Rectal smooth muscle tissue (tissue), 1 donor: Measurements from ENCODE around the gene MSLN.

Source experiments
- H3K27ac ChIP-seq: one replicate; pipeline ENCODE4 v1.7.0; 2013; ENCODE audit warnings: low read depth, low read length, inconsistent platforms
- H3K27me3 ChIP-seq: one replicate; pipeline ENCODE4 v1.7.0; 2013; ENCODE audit warnings: low read length; ENCODE audit not compliant: control insufficient read depth, insufficient read depth
- H3K36me3 ChIP-seq: one replicate; pipeline ENCODE4 v1.7.0; 2013; ENCODE audit warnings: low read length; ENCODE audit not compliant: control insufficient read depth, insufficient read depth
- H3K4me1 ChIP-seq: one replicate; pipeline ENCODE4 v1.7.0; 2013; ENCODE audit warnings: low read length; ENCODE audit not compliant: control insufficient read depth, insufficient read depth
- H3K4me3 ChIP-seq: one replicate; pipeline ENCODE4 v1.7.0; 2013; ENCODE audit warnings: low read length
- H3K9ac ChIP-seq: one replicate; pipeline ENCODE4 v1.7.0; 2013; ENCODE audit warnings: low read length

The MSLN gene

GRCh38 chr16:725463-726187 lies 34.9 kb upstream of the MSLN start:
- Histone ChIP-seq H3K4me1 (no peaks in the 10 kb centered on the region), H3K27me3 (peaks cover 17% of the 10 kb centered on the region), H3K9ac (no peak overlapping the region), H3K4me3 (peak overlapping the region; percentile 40), H3K36me3 (no peaks in the 10 kb centered on the region), H3K27ac (no peak overlapping the region)

GRCh38 chr16:726188-726437 lies 34.4 kb upstream of the MSLN start:
- Histone ChIP-seq H3K4me1 (no peaks in the 10 kb centered on the region), H3K27ac (no peak overlapping the region), H3K36me3 (no peaks in the 10 kb centered on the region), H3K9ac (no peak overlapping the region), H3K27me3 (peaks cover 17% of the 10 kb centered on the region), H3K4me3 (peak overlapping the region; percentile 40)

GRCh38 chr16:726438-727290 lies 33.9 kb upstream of the MSLN start, which contains the start of the genes CCDC78 and HAGHL:
Gene CCDC78 (minus strand): TSS chr16:726443. CDS start chr16:726367, 76 bp downstream.
Gene HAGHL (plus strand): TSS chr16:727106. CDS start chr16:727510, 404 bp downstream.
- peak within 1 kb of the TSS; percentile 59 for H3K4me3 ChIP-seq
- no peak within 1 kb of the TSS for H3K9ac ChIP-seq
- no peaks in the 10 kb centered on the region for H3K4me1 ChIP-seq
- H3K27ac ChIP-seq = no peak within 1 kb of the TSS
- no peaks in the 10 kb centered on the region for H3K36me3 ChIP-seq
- H3K27me3 ChIP-seq = peaks cover 17% of the 10 kb centered on the region

GRCh38 chr16:727291-727977 lies 33.1 kb upstream of the MSLN start:
- H3K36me3 ChIP-seq = no peaks in the 10 kb centered on the region
- peaks cover 17% of the 10 kb centered on the region for H3K27me3 ChIP-seq
- peak overlapping the region; percentile 59 for H3K4me3 ChIP-seq
- H3K4me1 ChIP-seq = no peaks in the 10 kb centered on the region
- H3K9ac ChIP-seq = no peak overlapping the region
- no peak overlapping the region for H3K27ac ChIP-seq

DNA sequence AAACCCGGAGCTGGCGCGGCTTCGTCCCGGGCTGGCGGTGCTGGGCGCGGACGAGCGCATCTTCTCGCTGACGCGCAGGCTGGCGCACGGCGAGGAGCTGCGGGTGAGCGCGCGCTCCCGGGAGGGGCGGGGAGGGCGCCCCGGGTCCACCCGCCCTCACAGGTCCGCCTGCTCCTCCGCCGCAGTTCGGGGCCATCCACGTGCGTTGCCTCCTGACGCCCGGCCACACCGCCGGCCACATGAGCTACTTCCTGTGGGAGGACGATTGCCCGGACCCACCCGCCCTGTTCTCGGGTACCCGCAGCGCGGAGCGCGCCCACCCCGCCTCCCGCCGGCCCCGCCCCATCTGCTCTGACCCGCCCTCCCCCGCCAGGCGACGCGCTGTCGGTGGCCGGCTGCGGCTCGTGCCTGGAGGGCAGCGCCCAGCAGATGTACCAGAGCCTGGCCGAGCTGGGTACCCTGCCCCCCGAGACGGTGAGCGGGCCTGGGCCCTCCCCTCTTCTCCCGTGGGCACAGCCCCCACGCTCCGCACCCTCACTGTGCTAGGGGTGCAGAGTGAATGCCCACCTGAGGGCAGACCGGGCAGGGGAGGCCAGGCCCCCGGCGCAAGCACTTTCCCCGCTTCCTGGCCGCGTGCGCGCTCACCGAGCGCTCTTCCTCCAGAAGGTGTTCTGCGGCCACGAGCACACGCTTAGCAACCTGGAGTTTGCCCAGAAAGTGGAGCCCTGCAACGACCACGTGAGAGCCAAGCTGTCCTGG lies 32.2 kb upstream of the MSLN start:
- Histone ChIP-seq H3K27me3 (peaks cover 17% of the 10 kb centered on the region), H3K4me3 (peak overlapping the region; percentile 59)

GRCh38 chr16:728890-729744 lies 31.4 kb upstream of the MSLN start:
- Histone ChIP-seq H3K9ac (no peak overlapping the region), H3K27me3 (peaks cover 17% of the 10 kb centered on the region), H3K36me3 (peaks cover 9% of the 10 kb centered on the region), H3K4me1 (no peaks in the 10 kb centered on the region), H3K4me3 (no peak overlapping the region), H3K27ac (no peak overlapping the region)

More for the DNA sequence above, 32.2 kb upstream of the MSLN start:
- peaks cover 4% of the 10 kb centered on the region for H3K36me3 ChIP-seq
- H3K4me1 ChIP-seq = no peaks in the 10 kb centered on the region
- no peak overlapping the region for H3K27ac ChIP-seq
- no peak overlapping the region for H3K9ac ChIP-seq

DNA sequence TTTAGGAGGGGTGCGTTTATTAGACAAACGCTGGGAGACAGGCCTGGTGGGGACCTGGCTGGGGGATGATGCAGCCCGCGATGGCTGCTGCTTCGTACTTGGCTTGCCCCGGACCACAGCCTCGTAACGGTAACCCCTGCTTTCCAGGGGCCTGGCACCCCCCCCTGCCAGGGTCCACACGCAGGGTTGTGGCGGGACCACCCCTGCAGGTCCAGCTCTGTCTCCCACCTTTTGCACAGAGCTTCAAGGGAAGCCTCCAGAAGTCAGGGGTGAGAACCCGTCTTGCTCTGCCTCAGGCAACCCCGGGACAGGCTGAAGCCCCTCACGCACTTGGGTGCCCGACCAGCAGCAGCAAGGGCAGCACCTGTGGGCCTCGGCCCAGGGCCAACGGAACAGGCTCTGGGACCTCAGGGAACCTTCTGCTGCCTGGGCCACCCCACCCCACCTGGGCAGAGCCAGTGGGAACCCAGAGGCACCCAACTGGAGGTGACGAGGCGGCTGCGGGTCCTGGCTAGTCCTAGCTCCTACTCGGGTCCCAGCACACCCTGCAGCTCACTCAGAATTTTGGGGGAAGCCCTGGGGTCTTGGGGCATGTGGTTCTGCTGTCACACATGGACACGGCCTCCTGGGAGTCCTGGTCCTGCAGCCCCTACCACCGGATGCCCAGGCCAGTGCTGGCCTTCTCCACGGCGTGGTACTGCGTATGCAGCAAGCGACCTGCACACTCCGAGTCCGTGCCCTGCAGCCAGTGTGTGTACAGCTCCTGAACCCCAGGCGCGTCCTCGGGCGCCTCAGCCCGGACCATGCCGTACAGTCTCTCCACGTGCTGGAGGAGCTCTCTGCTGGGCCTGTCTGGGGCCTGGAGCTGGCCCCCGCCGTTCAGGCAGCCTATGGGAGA lies 30.5 kb upstream of the MSLN start:
- Histone ChIP-seq H3K4me3 (no peak overlapping the region), H3K27ac (no peak overlapping the region), H3K27me3 (peaks cover 17% of the 10 kb centered on the region), H3K9ac (no peak overlapping the region), H3K4me1 (no peaks in the 10 kb centered on the region), H3K36me3 (peaks cover 14% of the 10 kb centered on the region)

- Histone ChIP-seq H3K4me1 (no peaks in the 10 kb centered on the region), H3K36me3 (peaks cover 14% of the 10 kb centered on the region), H3K27me3 (peaks cover 14% of the 10 kb centered on the region), H3K27ac (no peak overlapping the region), H3K4me3 (no peak overlapping the region), H3K9ac (no peak overlapping the region)
Measured at GRCh38 chr16:730666-731509, 29.6 kb upstream of the MSLN start.

DNA sequence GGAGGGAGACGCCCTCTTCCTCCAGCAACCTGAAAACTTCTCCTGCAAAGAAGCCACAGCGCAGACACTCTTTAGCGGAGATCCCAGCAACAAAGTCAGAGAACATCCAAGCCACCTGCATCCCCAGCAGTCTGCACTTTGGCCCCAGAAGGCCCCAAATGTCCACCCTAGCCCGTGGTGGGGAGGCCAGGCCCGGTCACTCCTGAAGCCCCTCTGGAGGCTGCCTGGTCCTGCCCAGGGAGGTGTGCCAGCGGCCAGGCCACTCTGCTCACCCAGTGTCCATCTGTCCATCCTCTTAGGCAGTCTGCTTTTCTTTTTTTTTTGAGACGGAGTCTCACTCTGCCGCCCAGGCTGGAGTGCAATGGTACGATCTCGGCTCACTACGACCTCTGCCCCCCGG lies 28.2 kb upstream of the MSLN start:
- H3K27me3 ChIP-seq = peaks cover 4% of the 10 kb centered on the region
- H3K27ac ChIP-seq = no peak overlapping the region
- no peak overlapping the region for H3K9ac ChIP-seq
- H3K4me3 ChIP-seq = no peak overlapping the region
- peaks cover 22% of the 10 kb centered on the region for H3K36me3 ChIP-seq
- H3K4me1 ChIP-seq = no peaks in the 10 kb centered on the region

- H3K4me3 ChIP-seq = no peak overlapping the region
- H3K27ac ChIP-seq = no peak overlapping the region
- H3K4me1 ChIP-seq = no peaks in the 10 kb centered on the region
- H3K27me3 ChIP-seq = no peaks in the 10 kb centered on the region
- H3K36me3 ChIP-seq = peaks cover 22% of the 10 kb centered on the region
- H3K9ac ChIP-seq = no peak overlapping the region
Measured at GRCh38 chr16:732936-733335, 27.6 kb upstream of the MSLN start.
